Esophagus squamous epithelium (tissue), 5 donors: ENCODE measurements around the gene EGFR. TPM values are rescaled to one million over a fixed set of nuclear protein-coding genes. Genes with fewer than 3 reads are reported as not detected.

Source experiments
- DNase-seq: peaks from one replicate; lab custom pipeline; 2025; lab: John Stamatoyannopoulos, UW
- H3K27ac ChIP-seq, 4 donors: fragments of 200-600 bp; sonication (generic); one replicate each; pipeline ENCODE4 v1.5.1; 2016 to 2019; ENCODE audit warnings: mild to moderate bottlenecking in 1 of 4
- H3K27me3 ChIP-seq, 4 donors: fragments of 200-600 bp; sonication (generic); 1 replicate in 3 of 4; 2 replicates in 1 of 4; pipeline versions ENCODE4 v1.5.1 to v1.6.0; 2017 to 2021; ENCODE audit warnings: antibody characterized with exemption in 1 of 4
- H3K36me3 ChIP-seq, 3 donors: fragments of 200-600 bp; sonication (generic); one replicate each; pipeline ENCODE4 v1.5.1; 2016 to 2019
- H3K4me1 ChIP-seq, 3 donors: fragments of 200-600 bp; sonication (generic); one replicate each; pipeline ENCODE4 v1.5.1; 2017 to 2019
- H3K4me3 ChIP-seq, 4 donors: fragments of 200-600 bp; sonication (generic); 1 replicate in 3 of 4; 2 replicates in 1 of 4; pipeline ENCODE4 v1.5.1; 2016 to 2019; ENCODE audit warnings: mild to moderate bottlenecking in 2 of 4, moderate library complexity in 1 of 4
- H3K9me3 ChIP-seq, 3 donors: fragments of 200-600 bp; sonication (generic); one replicate each; pipeline ENCODE4 v1.5.1; 2016 to 2019
- POLR2A ChIP-seq, 4 donors: fragments of 450-650 bp; IDR thresholded peaks; one replicate each; pipeline ENCODE4 v1.6.1; 2017; ENCODE audit warnings: antibody characterized with exemption in 4 of 4, mild to moderate bottlenecking in 4 of 4, moderate library complexity in 3 of 4
- WGBS, 2 donors: methylation state at CpG; one replicate each; pipeline ENCODE4 v1.1.5; 2018; 5-methylcytosine and 5-hydroxymethylcytosine counted together
- intact Hi-C: fragments of 100-400 bp; cut with DNase I; formaldehyde crosslinking; loops from one replicate; pipeline ENCODE4 v1.15.0; 2022
- total RNA-seq, 4 donors: library from RNA; depleted of rRNA; stranded (reverse); fragments of >200 nt; gene quantifications; one replicate each; pipeline ENCODE4 v1.1.0, GENCODE V29; 2016
- TF ChIP-seq, protein P1 (sequence below), 6 experiments: fragments of 450-650 bp in 4 of 6; fragments of 200-600 bp in 2 of 6; sonication (generic) in 2 of 6; IDR thresholded peaks; one replicate each; pipeline ENCODE4 v1.5.1; 2016 to 2019; ENCODE audit warnings: antibody characterized with exemption in 6 of 6, mild to moderate bottlenecking in 4 of 6, moderate library complexity in 4 of 6
- donor health status: DM: yes; HTN: yes; CAD: no.

Gene EGFR
- total RNA-seq, 4 donors from 2014 or later = 66.1 to 108 (median 72.3) TPM

DNA sequence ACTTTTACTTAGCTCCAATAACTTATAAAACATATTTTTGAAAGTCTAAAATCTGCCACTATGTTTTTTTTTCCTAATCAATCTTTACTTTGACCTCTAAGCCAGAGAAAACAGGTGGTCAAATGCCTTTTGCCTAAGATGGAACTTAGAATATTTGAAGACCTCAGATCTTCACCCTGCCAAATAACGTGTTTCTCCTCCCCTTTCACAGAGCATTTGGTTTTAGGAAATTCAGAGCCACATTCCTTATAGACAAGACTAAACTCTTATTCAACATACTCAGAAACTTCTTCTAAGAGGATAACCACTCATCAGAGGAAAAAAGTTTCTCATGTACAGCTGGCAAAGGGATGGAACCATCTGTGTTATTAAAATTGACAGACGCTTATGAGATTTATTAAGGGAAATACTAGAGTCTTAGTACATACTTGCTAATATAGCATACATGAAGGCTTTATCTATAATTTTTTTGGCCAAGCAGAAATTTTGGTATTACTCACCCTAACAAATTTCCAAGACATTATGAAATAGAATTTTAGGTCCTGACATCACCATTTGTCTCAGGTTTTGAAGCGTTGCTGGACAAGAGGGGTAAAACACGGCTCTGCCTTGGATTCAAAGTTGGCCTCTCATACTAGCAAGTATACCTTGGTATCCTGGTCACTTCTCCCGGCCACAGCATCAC, 2.6 kb upstream of the EGFR start:
- peaks cover 0 to 28% (median 0%) of the 10 kb centered on the region in 4 donors for H3K27me3 ChIP-seq
- DNase-seq = no peak
- intact Hi-C loops = no loop called here
- TF ChIP-seq, protein P1, sequence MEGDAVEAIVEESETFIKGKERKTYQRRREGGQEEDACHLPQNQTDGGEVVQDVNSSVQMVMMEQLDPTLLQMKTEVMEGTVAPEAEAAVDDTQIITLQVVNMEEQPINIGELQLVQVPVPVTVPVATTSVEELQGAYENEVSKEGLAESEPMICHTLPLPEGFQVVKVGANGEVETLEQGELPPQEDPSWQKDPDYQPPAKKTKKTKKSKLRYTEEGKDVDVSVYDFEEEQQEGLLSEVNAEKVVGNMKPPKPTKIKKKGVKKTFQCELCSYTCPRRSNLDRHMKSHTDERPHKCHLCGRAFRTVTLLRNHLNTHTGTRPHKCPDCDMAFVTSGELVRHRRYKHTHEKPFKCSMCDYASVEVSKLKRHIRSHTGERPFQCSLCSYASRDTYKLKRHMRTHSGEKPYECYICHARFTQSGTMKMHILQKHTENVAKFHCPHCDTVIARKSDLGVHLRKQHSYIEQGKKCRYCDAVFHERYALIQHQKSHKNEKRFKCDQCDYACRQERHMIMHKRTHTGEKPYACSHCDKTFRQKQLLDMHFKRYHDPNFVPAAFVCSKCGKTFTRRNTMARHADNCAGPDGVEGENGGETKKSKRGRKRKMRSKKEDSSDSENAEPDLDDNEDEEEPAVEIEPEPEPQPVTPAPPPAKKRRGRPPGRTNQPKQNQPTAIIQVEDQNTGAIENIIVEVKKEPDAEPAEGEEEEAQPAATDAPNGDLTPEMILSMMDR (IDR thresholded peaks at IDR 0.05) = no peak
- no peak for TF ChIP-seq POLR2A (IDR thresholded peaks at IDR 0.05)
- 75 to 84% methylated on average over 5 of the region's 5 CpGs for WGBS, 2 donors
- H3K4me3 ChIP-seq = no peak overlapping the region
- no peaks in the 10 kb centered on the region for H3K9me3 ChIP-seq
- no peaks in the 10 kb centered on the region for H3K36me3 ChIP-seq
- peaks cover 6 to 27% (median 9%) of the 10 kb centered on the region in 3 donors for H3K4me1 ChIP-seq
- no peak overlapping the region for H3K27ac ChIP-seq

DNA sequence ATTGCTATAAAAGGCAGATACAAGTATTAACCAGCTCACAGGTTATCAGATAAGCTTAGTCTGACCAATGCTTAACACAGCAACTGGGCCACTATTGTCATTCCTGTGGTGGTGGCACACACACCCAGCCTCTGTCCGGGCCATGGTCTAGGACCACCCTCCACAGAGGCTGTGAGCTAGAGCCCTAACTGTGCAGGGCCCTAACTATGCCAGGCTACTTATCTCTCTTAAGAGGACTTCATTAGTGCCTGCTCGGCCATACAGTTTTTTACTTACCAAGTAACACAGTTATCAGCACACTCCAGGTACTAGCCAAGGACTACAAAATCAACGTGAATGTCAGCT, 2.1 kb upstream of the EGFR start:
- H3K4me1 ChIP-seq = peaks cover 6 to 32% (median 9%) of the 10 kb centered on the region in 3 donors
- no peaks in the 10 kb centered on the region for H3K9me3 ChIP-seq
- H3K4me3 ChIP-seq = no peak overlapping the region
- H3K36me3 ChIP-seq = no peaks in the 10 kb centered on the region
- H3K27me3 ChIP-seq = peaks cover 0 to 28% (median 0%) of the 10 kb centered on the region in 4 donors
- intact Hi-C loops = no loop called here
- 92 to 93% methylated on average over 3 of the region's 3 CpGs for WGBS, 2 donors
- TF ChIP-seq, protein P1 (IDR thresholded peaks at IDR 0.05) = no peak
- TF ChIP-seq POLR2A (IDR thresholded peaks at IDR 0.05) = no peak
- DNase-seq = no peak
- H3K27ac ChIP-seq = no peak overlapping the region

DNA sequence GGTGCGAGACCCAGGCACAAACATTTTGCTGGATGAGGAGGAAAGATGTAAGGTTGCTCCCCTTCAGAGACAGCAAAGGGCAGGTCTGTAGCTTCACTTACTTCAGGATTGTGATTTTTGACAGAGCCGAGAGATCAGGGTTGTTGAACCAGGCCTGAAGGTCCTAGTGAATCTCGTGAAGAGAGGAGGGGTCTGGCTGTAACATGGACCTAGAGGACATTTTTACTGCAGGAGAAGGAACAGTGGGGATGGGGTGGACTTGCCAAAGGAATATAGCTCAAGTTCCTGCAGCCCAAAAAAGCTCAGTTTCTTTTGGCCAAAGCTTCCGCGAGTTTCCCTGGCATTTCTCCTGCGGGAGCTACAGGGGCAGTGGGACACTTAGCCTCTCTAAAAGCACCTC, 976 bp upstream of the EGFR start:
- Histone ChIP-seq H3K27me3 (peaks cover 0 to 28% (median 0%) of the 10 kb centered on the region in 4 donors), H3K4me3 (peak overlapping the region in 3 of 4 donors; percentile 79 to 92 (median 84)), H3K36me3 (no peaks in the 10 kb centered on the region), H3K9me3 (no peaks in the 10 kb centered on the region), H3K27ac (peak overlapping the region; percentile 94 to 100 (median 98)), H3K4me1 (peaks cover 10 to 43% (median 17%) of the 10 kb centered on the region in 3 donors)
- WGBS, 2 donors = 43 to 45% methylated on average over 5 of the region's 6 CpGs
- TF ChIP-seq, protein P1 (IDR thresholded peaks at IDR 0.05) = no peak
- no peak for TF ChIP-seq POLR2A (IDR thresholded peaks at IDR 0.05)
- no peak for DNase-seq
- intact Hi-C loops = no loop called here

DNA sequence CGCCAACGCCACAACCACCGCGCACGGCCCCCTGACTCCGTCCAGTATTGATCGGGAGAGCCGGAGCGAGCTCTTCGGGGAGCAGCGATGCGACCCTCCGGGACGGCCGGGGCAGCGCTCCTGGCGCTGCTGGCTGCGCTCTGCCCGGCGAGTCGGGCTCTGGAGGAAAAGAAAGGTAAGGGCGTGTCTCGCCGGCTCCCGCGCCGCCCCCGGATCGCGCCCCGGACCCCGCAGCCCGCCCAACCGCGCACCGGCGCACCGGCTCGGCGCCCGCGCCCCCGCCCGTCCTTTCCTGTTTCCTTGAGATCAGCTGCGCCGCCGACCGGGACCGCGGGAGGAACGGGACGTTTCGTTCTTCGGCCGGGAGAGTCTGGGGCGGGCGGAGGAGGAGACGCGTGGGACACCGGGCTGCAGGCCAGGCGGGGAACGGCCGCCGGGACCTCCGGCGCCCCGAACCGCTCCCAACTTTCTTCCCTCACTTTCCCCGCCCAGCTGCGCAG, 424 bp downstream of the EGFR start:
- H3K27me3 ChIP-seq = peaks cover 0 to 28% (median 0%) of the 10 kb centered on the region in 4 donors
- peaks cover 10 to 56% (median 21%) of the 10 kb centered on the region in 3 donors for H3K4me1 ChIP-seq
- peak overlapping the region; percentile 94 to 100 (median 98) for H3K27ac ChIP-seq
- peak overlapping the region; percentile 79 to 93 (median 88) for H3K4me3 ChIP-seq
- TF ChIP-seq, protein P1 (IDR thresholded peaks at IDR 0.05) = no peak
- TF ChIP-seq POLR2A (IDR thresholded peaks at IDR 0.05) = no peak
- H3K9me3 ChIP-seq = no peaks in the 10 kb centered on the region
- intact Hi-C loops = no loop called here
- WGBS, 2 donors = no CpG with 5 or more reads among the region's 70 CpGs
- DNase-seq = no peak
- no peaks in the 10 kb centered on the region for H3K36me3 ChIP-seq
